Keratinocyte (primary cell): ENCODE measurements around the gene RHOJ.

ENCODE experiments used
- CTCF ChIP-seq, 3 experiments: IDR thresholded peaks in 1 of 3; conservative IDR thresholded peaks in 1 of 3; optimal IDR thresholded peaks in 1 of 3; 2 replicates in 2 of 3; 3 replicates in 1 of 3; pipeline versions ENCODE3 to v1.5.1; 2011; ENCODE audit warnings: low read length in 3 of 3, mild to moderate bottlenecking in 3 of 3, moderate library complexity in 2 of 3, control low read depth in 1 of 3, inconsistent platforms in 1 of 3; ENCODE audit not compliant: insufficient read depth in 2 of 3; ENCODE audit errors: extremely low read depth in 1 of 3
- EZH2 ChIP-seq: IDR thresholded peaks from one replicate; pipeline ENCODE4 v1.6.1; 2012; ENCODE audit warnings: inconsistent platforms, mild to moderate bottlenecking, low read length, moderate library complexity

GRCh38 chr14:63342371-63342770 is 138.1 kb downstream of the RHOJ start:
- TF ChIP-seq CTCF (optimal IDR thresholded peaks at IDR 0.05 in 1 of 3, IDR thresholded peaks at IDR 0.05 in 1 of 3, conservative IDR thresholded peaks at IDR 0.05 in 1 of 3; ENCODE audit: extremely low read depth in 1 of 3, insufficient read depth in 2 of 3, low read length in 3 of 3) (no peak), EZH2 (no peak)
